HG03025 (cell line): ENCODE data around the gene FAM156A.
"Not testable (repeated sequence)": the region's sequence is repeated elsewhere in the genome, so short reads cannot be mapped to it uniquely, and the experiment has no call there.

Experiments used
- ATAC-seq: cut with Tn5 transposase; IDR thresholded peaks from one replicate; pipeline ENCODE4 v1.9.1; 2021; ENCODE audit warnings: mild to moderate bottlenecking, moderate library complexity; ENCODE audit not compliant: unreplicated experiment, low FRiP score

Gene FAM156A

DNA sequence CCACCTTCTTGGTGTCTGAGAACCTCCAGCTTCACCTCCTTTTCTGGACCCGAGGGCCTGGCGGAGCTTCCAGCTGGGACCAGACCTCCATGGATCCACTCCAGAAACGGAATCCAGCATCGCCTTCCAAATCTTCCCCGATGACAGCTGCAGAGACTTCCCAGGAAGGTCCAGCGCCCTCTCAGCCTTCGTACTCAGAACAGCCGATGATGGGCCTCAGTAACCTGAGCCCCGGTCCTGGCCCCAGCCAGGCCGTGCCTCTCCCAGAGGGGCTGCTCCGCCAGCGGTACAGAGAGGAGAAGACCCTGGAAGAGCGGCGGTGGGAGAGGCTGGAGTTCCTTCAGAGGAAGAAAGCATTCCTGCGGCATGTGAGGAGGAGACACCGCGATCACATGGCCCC is 51.2 kb downstream of the FAM156A start:
- ATAC-seq: not testable (repeated sequence)

DNA sequence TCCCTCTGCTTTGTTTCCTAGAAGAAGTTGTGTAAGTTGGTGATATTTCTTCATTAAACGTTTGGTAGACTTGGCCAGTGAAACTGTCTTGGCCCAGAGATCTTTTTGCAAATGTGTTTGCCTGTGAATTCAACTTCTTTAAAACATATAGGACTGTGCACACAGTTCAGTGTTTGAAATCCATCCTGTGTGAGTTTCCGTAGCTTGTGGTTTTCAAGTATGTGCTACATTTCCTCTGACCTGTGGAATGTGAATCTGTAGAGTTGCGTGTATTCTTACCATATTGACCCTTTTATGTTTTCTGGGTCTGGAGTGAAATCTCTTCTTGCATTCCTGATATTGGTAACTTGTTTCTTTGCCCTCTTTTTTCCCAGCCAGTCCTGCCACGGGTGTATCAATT is 52.2 kb downstream of the FAM156A start:
- not testable (repeated sequence) for ATAC-seq

DNA sequence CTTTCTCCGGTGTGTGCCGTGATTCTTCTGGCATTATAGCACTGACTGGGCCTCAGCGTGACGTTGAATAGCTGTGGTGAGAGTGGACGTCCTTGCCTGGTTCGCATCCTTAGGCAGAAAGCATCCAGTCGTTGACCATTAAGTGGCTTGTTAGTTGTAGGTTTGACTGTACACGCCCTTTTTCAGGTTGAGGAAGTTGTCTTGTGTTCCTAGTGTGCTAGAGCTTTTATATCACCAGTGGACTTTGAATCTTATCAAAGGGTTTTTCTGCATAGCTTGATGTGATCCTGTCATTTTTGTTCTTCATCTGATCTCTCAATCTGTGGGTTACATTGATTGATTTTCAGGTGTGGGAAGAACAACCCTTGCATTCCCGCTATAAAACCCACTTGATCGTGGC is 52.8 kb downstream of the FAM156A start:
- ATAC-seq: not testable (repeated sequence)
